Measurements from ENCODE around the gene NDFIP1. TPM values are rescaled to one million over a fixed set of nuclear protein-coding genes. Genes with fewer than 3 reads are reported as not detected.

NDFIP1 gene
- total RNA-seq, 5 donors from 2014 or later (not counting 1 experiment from before 2014, with no cell fraction given) = 76.3 to 194 (median 90.8) TPM

DNA sequence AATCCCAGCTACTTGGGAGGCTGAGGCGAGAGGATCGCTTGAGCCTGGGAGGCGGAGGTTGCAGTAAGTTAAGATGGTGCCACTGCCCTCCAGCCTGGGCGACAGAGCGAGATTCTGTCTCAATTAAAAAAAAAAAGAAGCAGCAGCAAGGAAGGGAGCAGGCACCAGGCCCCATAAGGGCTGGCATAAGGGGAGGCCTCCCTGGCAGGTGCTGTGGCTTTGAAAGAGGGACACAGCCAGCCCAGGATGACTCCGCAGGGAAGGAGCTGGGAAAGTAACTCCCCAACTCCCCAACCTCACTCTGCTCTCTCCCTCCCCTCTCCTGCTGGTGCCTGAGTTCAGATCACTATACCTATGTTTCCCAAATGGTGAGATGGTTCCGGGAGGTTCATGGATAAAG, 70.1 kb downstream of the NDFIP1 start:
- Mint-ChIP-seq H3K9me3 (no peaks in the 10 kb centered on the region), H3K4me3 (no peak overlapping the region), H3K36me3 (no peaks in the 10 kb centered on the region), H3K27ac (no peak overlapping the region), H3K27me3 (peaks cover 7 to 9% of the 10 kb centered on the region in 2 donors), H3K4me1 (peaks cover 0 to 4% (median 0%) of the 10 kb centered on the region in 3 donors)
- H3K4me1 ChIP-seq (ENCODE audit: control insufficient read depth in 1 of 2, extremely low read depth in 1 of 2, insufficient read depth in 2 of 2, low read length in 2 of 2) = no peaks in the 10 kb centered on the region
- H3K36me3 ChIP-seq (ENCODE audit: control insufficient read depth in 2 of 2, extremely low read depth in 1 of 2, insufficient read depth in 1 of 2, low read length in 1 of 2) = no peaks in the 10 kb centered on the region
- no peak overlapping the region for H3K4me3 ChIP-seq (ENCODE audit: control insufficient read depth in 1 of 2, extremely low read depth in 1 of 2, low read length in 1 of 2)
- ChIA-PET CTCF (no interaction called here), POLR2A (no interaction called here)
- peaks cover 0 to 19% of the 10 kb centered on the region in 2 experiments for H3K27me3 ChIP-seq (replicated peaks in 1 of 2; ENCODE audit: control insufficient read depth in 2 of 2, extremely low read depth in 1 of 2, insufficient read depth in 2 of 2, low read length in 1 of 2)
- DNase-seq (no peak), ATAC-seq (replicated peaks in 1 of 4) (no peak)
- WGBS (ENCODE audit: insufficient coverage) = 94% methylated on average over 2 of the region's 7 CpGs
- H3K9me3 ChIP-seq = no peaks in the 10 kb centered on the region
- no peak overlapping the region for H3K27ac ChIP-seq (ENCODE audit: low read length)

DNA sequence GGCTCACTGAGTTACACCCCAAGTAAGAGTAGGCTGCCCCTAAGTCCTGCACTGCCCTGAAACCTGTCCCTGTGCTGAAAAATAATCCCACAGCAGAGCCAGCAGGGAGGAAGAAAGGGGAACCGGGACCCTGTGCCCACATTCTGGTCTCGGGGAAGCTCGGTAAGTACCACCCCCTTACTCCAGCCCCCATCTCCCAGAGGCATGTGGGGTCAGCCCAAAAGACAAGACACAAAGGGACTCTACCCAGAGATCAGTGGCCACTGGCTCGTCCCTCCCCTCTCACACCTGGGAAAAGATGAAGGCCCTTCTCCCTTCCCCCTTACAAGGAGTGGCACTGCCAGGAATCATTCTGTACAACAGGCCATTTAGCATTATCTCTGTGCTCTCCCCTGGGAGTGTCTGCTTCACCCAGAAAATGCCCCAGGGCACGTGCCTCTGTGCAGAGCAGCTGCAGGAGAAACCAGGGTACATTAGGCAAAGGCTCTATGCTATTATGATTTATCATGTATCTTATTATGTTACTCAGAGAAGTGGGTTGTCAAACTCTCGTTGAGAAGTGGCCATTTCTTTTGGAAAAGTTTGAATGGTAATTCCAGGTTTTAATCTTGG, 71.3 kb downstream of the NDFIP1 start:
- POLR2A ChIA-PET = no interaction called here
- H3K9me3 Mint-ChIP-seq = no peaks in the 10 kb centered on the region
- no peak overlapping the region for H3K4me3 Mint-ChIP-seq
- no peaks in the 10 kb centered on the region for H3K36me3 Mint-ChIP-seq
- no peaks in the 10 kb centered on the region for H3K36me3 ChIP-seq (ENCODE audit: control insufficient read depth in 2 of 2, extremely low read depth in 1 of 2, insufficient read depth in 1 of 2, low read length in 1 of 2)
- H3K27ac ChIP-seq (ENCODE audit: low read length) = no peak overlapping the region
- CTCF ChIA-PET = no interaction called here
- no peak overlapping the region for H3K27ac Mint-ChIP-seq
- peaks cover 0 to 4% (median 0%) of the 10 kb centered on the region in 3 donors for H3K4me1 Mint-ChIP-seq
- WGBS (ENCODE audit: insufficient coverage) = 100% methylated on average over 1 of the region's 6 CpGs
- H3K27me3 Mint-ChIP-seq = peaks cover 4 to 10% of the 10 kb centered on the region in 2 donors
- no peaks in the 10 kb centered on the region for H3K4me1 ChIP-seq (ENCODE audit: control insufficient read depth in 1 of 2, extremely low read depth in 1 of 2, insufficient read depth in 2 of 2, low read length in 2 of 2)
- no peaks in the 10 kb centered on the region for H3K9me3 ChIP-seq
- no peak for DNase-seq
- ATAC-seq (replicated peaks in 1 of 4) = no peak
- peaks cover 0 to 18% of the 10 kb centered on the region in 2 experiments for H3K27me3 ChIP-seq (replicated peaks in 1 of 2; ENCODE audit: control insufficient read depth in 2 of 2, extremely low read depth in 1 of 2, insufficient read depth in 2 of 2, low read length in 1 of 2)
- H3K4me3 ChIP-seq (ENCODE audit: control insufficient read depth in 1 of 2, extremely low read depth in 1 of 2, low read length in 1 of 2) = no peak overlapping the region

DNA sequence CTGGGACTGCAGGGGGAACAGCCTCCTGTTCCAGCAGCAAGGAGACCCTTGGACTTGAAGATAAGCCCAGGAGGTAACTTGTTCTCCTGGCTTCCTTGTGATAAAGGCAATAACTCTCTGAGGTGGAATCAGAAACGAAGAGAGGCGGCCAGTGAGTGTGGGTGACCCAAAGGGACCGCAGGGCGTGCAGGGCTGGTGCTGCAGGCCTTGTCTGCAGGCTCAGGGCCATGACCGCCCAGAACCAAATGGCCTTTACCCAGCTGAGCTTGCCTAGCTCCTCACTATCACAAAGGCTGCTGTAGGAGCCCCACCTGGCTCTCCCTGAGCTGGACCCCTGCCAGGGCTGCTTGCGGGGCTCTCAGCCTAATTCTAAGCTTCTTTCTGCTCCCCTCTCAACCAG, 72.5 kb downstream of the NDFIP1 start:
- Histone ChIP-seq H3K4me3 (ENCODE audit: control insufficient read depth in 1 of 2, extremely low read depth in 1 of 2, low read length in 1 of 2) (no peak overlapping the region), H3K36me3 (ENCODE audit: control insufficient read depth in 2 of 2, extremely low read depth in 1 of 2, insufficient read depth in 1 of 2, low read length in 1 of 2) (no peaks in the 10 kb centered on the region), H3K4me1 (ENCODE audit: control insufficient read depth in 1 of 2, extremely low read depth in 1 of 2, insufficient read depth in 2 of 2, low read length in 2 of 2) (no peaks in the 10 kb centered on the region), H3K27ac (ENCODE audit: low read length) (no peak overlapping the region), H3K27me3 (replicated peaks in 1 of 2; ENCODE audit: control insufficient read depth in 2 of 2, extremely low read depth in 1 of 2, insufficient read depth in 2 of 2, low read length in 1 of 2) (peaks cover 0 to 17% of the 10 kb centered on the region in 2 experiments), H3K9me3 (no peaks in the 10 kb centered on the region)
- 95% methylated on average over 3 of the region's 6 CpGs for WGBS (ENCODE audit: insufficient coverage)
- Mint-ChIP-seq H3K4me3 (no peak overlapping the region), H3K36me3 (no peaks in the 10 kb centered on the region), H3K27me3 (peaks cover 3 to 9% of the 10 kb centered on the region in 2 donors), H3K4me1 (no peaks in the 10 kb centered on the region), H3K27ac (no peak overlapping the region), H3K9me3 (no peaks in the 10 kb centered on the region)
- no peak for DNase-seq
- ChIA-PET POLR2A (no interaction called here), CTCF (interaction anchor here in 1 of 2 donors (0.6 kb wide), 1 partner anchor 142 kb away, joined by 7 read pairs; no protein-coding TSS in a partner anchor)
- no peak for ATAC-seq (replicated peaks in 1 of 4)

GRCh38 chr5:142181547-142182163, 73.1 kb downstream of the NDFIP1 start:
- POLR2A ChIA-PET = no interaction called here
- DNase-seq = no peak
- Histone ChIP-seq H3K9me3 (no peaks in the 10 kb centered on the region), H3K36me3 (ENCODE audit: control insufficient read depth in 2 of 2, extremely low read depth in 1 of 2, insufficient read depth in 1 of 2, low read length in 1 of 2) (no peaks in the 10 kb centered on the region), H3K4me3 (ENCODE audit: control insufficient read depth in 1 of 2, extremely low read depth in 1 of 2, low read length in 1 of 2) (no peak overlapping the region), H3K27ac (ENCODE audit: low read length) (no peak overlapping the region), H3K4me1 (ENCODE audit: control insufficient read depth in 1 of 2, extremely low read depth in 1 of 2, insufficient read depth in 2 of 2, low read length in 2 of 2) (no peaks in the 10 kb centered on the region), H3K27me3 (replicated peaks in 1 of 2; ENCODE audit: control insufficient read depth in 2 of 2, extremely low read depth in 1 of 2, insufficient read depth in 2 of 2, low read length in 1 of 2) (peaks cover 0 to 17% of the 10 kb centered on the region in 2 experiments)
- WGBS (ENCODE audit: insufficient coverage) = 76% methylated on average over 3 of the region's 7 CpGs
- H3K9me3 Mint-ChIP-seq = no peaks in the 10 kb centered on the region
- H3K27ac Mint-ChIP-seq = no peak overlapping the region
- CTCF ChIA-PET = interaction anchor here in 1 of 2 donors (0.6 kb wide), 1 partner anchor 141 kb away, joined by 7 read pairs; no protein-coding TSS in a partner anchor
- H3K36me3 Mint-ChIP-seq = no peaks in the 10 kb centered on the region
- peaks cover 3 to 9% of the 10 kb centered on the region in 2 donors for H3K27me3 Mint-ChIP-seq
- no peaks in the 10 kb centered on the region for H3K4me1 Mint-ChIP-seq
- no peak for ATAC-seq (replicated peaks in 1 of 4)
- H3K4me3 Mint-ChIP-seq = no peak overlapping the region

DNA sequence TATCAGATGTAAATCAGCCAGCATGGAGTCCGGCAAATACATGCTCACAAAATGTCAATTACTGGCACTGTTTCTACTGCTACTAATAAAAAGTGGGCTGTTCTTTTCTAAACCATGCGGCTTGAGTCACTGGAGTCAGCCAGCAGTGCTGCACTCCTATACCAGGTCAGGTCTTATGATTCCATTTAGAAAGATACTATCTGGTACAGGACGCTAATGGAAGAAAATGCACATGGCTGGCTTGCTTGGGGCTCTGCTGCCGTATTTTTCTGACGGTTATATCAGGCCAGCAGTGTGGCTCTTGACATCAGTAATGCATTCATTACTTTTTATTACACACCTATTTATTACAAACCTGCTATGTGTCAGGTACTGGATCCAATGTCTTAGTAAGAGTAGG, 74.3 kb downstream of the NDFIP1 start:
- DNase-seq (no peak), ATAC-seq (replicated peaks in 1 of 4) (no peak)
- 100% methylated on average over 2 of the region's 5 CpGs for WGBS (ENCODE audit: insufficient coverage)
- Histone ChIP-seq H3K9me3 (no peaks in the 10 kb centered on the region), H3K36me3 (ENCODE audit: control insufficient read depth in 2 of 2, extremely low read depth in 1 of 2, insufficient read depth in 1 of 2, low read length in 1 of 2) (no peaks in the 10 kb centered on the region), H3K4me3 (ENCODE audit: control insufficient read depth in 1 of 2, extremely low read depth in 1 of 2, low read length in 1 of 2) (no peak overlapping the region), H3K27me3 (replicated peaks in 1 of 2; ENCODE audit: control insufficient read depth in 2 of 2, extremely low read depth in 1 of 2, insufficient read depth in 2 of 2, low read length in 1 of 2) (peaks cover 0 to 13% of the 10 kb centered on the region in 2 experiments), H3K27ac (ENCODE audit: low read length) (no peak overlapping the region), H3K4me1 (ENCODE audit: control insufficient read depth in 1 of 2, extremely low read depth in 1 of 2, insufficient read depth in 2 of 2, low read length in 2 of 2) (peaks cover 0 to 3% of the 10 kb centered on the region in 2 experiments)
- Mint-ChIP-seq H3K4me3 (no peak overlapping the region), H3K27ac (no peak overlapping the region), H3K36me3 (no peaks in the 10 kb centered on the region), H3K27me3 (peaks cover 1 to 10% of the 10 kb centered on the region in 2 donors), H3K9me3 (no peaks in the 10 kb centered on the region), H3K4me1 (peaks cover 6 to 7% (median 7%) of the 10 kb centered on the region in 3 donors)
- ChIA-PET POLR2A (no interaction called here), CTCF (no interaction called here)

DNA sequence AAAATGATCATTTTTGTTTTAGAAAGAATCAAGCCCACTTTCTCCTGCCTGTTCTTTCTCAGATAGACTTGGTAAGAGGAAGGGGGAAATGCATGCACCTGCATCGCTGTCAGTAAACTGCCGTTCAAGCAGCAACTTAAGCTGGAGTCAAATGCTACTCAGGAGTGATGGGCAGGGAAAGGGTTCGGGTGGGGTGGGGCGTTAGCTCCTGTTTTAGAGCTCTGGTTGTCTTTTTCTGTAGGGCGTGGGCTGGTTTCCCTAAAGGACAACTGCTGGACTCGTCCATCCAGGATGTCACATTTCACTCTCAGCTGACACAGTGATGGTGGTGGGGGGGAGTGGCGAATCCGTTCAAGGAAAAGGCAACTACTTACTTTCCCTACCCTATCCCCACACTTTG, 75.0 kb downstream of the NDFIP1 start:
- Mint-ChIP-seq H3K9me3 (no peaks in the 10 kb centered on the region), H3K27me3 (peaks cover 0 to 7% of the 10 kb centered on the region in 2 donors), H3K4me1 (peaks cover 6 to 8% (median 7%) of the 10 kb centered on the region in 3 donors), H3K36me3 (no peaks in the 10 kb centered on the region), H3K4me3 (no peak overlapping the region), H3K27ac (no peak overlapping the region)
- Histone ChIP-seq H3K27me3 (replicated peaks in 1 of 2; ENCODE audit: control insufficient read depth in 2 of 2, extremely low read depth in 1 of 2, insufficient read depth in 2 of 2, low read length in 1 of 2) (peaks cover 0 to 13% of the 10 kb centered on the region in 2 experiments), H3K36me3 (ENCODE audit: control insufficient read depth in 2 of 2, extremely low read depth in 1 of 2, insufficient read depth in 1 of 2, low read length in 1 of 2) (no peaks in the 10 kb centered on the region), H3K4me1 (ENCODE audit: control insufficient read depth in 1 of 2, extremely low read depth in 1 of 2, insufficient read depth in 2 of 2, low read length in 2 of 2) (peaks cover 0 to 3% of the 10 kb centered on the region in 2 experiments), H3K27ac (ENCODE audit: low read length) (no peak overlapping the region), H3K4me3 (ENCODE audit: control insufficient read depth in 1 of 2, extremely low read depth in 1 of 2, low read length in 1 of 2) (no peak overlapping the region), H3K9me3 (no peaks in the 10 kb centered on the region)
- CTCF ChIA-PET = no interaction called here
- WGBS (ENCODE audit: insufficient coverage) = no CpG with 5 or more reads among the region's 8 CpGs
- no peak for ATAC-seq (replicated peaks in 1 of 4)
- no peak for DNase-seq
- POLR2A ChIA-PET = interaction anchor here in 1 of 2 donors (0.6 kb wide), 1 partner anchor 293 kb away, joined by 5 read pairs; no protein-coding TSS in a partner anchor
